ENCODE data around the gene PGRMC1. TPM values are rescaled to one million over a fixed set of nuclear protein-coding genes. Genes with fewer than 3 reads are reported as not detected.

PGRMC1 gene
- total and polyA plus RNA-seq, 2 experiments from 2014 or later: 235 to 370 TPM

- Histone ChIP-seq H4K20me1 (replicated peaks; ENCODE audit: insufficient read depth) (peaks cover 10% of the 10 kb centered on the region; the same call in 1 of the 2 replicates), H3K79me2 (replicated peaks; ENCODE audit: insufficient read depth) (peaks cover 54% of the 10 kb centered on the region), H2AFZ (no peak overlapping the region), H3K4me3 (peak overlapping the region; percentile 77), H3K36me3 (ENCODE audit: insufficient read depth) (no peaks in the 10 kb centered on the region), H3F3A (replicated peaks; ENCODE audit: low read depth) (0 out of 2 replicates have a peak, but pooled peaks cover 3% of the 10 kb centered on the region), H3K27me3 (ENCODE audit: insufficient read depth) (no peaks in the 10 kb centered on the region), H3K4me1 (ENCODE audit: insufficient read depth) (peaks cover 30% of the 10 kb centered on the region), H3K9me2 (ENCODE audit: insufficient read depth) (no peaks in the 10 kb centered on the region), H3K27ac (ENCODE audit: low read depth) (no peak overlapping the region), H3K4me2 (peak overlapping the region; percentile 85)
- H3K4me3 Mint-ChIP-seq: peak overlapping the region; percentile 94
- peaks cover 38% of the 10 kb centered on the region for H3K4me1 Mint-ChIP-seq
- no peak for TF ChIP-seq NANOG (IDR thresholded peaks at IDR 0.05; ENCODE audit: borderline replicate concordance)
- TF ChIP-seq CTCF (conservative IDR thresholded peaks at IDR 0.05; ENCODE audit: low read depth in 2 of 2): no peak
- no peak for TF ChIP-seq STAT1 (IDR thresholded peaks at IDR 0.05; ENCODE audit: unreplicated experiment)
- no peak for TF ChIP-seq ZNF331 (CRISPR knock-in tag; IDR thresholded peaks at IDR 0.05; ENCODE audit: low read depth)
- TF ChIP-seq ZNF114 (CRISPR knock-in tag; IDR thresholded peaks at IDR 0.05): no peak
- TF ChIP-seq ETS1 (IDR thresholded peaks at IDR 0.05): no peak
- no peak for TF ChIP-seq JUNB (IDR thresholded peaks at IDR 0.05; ENCODE audit: unreplicated experiment)
- no peak for TF ChIP-seq EZH2 (IDR thresholded peaks at IDR 0.05; ENCODE audit: low read depth, unreplicated experiment)
- no peak for TF ChIP-seq ZNF462 (CRISPR knock-in tag; IDR thresholded peaks at IDR 0.05)
- TF ChIP-seq CREB1 (CRISPR knock-in tag; IDR thresholded peaks at IDR 0.05; ENCODE audit: low read depth): no peak
- TF ChIP-seq POLR2AphosphoS5 (IDR thresholded peaks at IDR 0.05; ENCODE audit: low read depth): no peak; the same call in 1 of the 2 replicates
- TF ChIP-seq REST (IDR thresholded peaks at IDR 0.05; ENCODE audit: unreplicated experiment): no peak
- H3K27ac Mint-ChIP-seq: peak overlapping the region; percentile 92
- H3K36me3 Mint-ChIP-seq (ENCODE audit: low read depth): peaks cover 24% of the 10 kb centered on the region
- peaks cover 13% of the 10 kb centered on the region for H3K27me3 Mint-ChIP-seq (ENCODE audit: insufficient read depth, low read depth, poor library complexity)
- ATAC-seq (peak; percentile 31), DNase-seq (ENCODE audit: low spot score) (no peak)
- no peaks in the 10 kb centered on the region for H3K9me3 Mint-ChIP-seq
These were observed 807 bp downstream of the PGRMC1 start for GRCh38 chrX:119236623-119237561.

Measured in GM23338 (cell line).